ENCODE results near the gene ZFYVE21. TPM values are rescaled to one million over a fixed set of nuclear protein-coding genes. Genes with fewer than 3 reads are reported as not detected.

ZFYVE21 gene
- total RNA-seq, 6 experiments from 2014 or later, result 20.9 to 35.2 (median 27.6) TPM

- no peak for DNase-seq
- no peak for TF ChIP-seq POLR2A (IDR thresholded peaks at IDR 0.05)
- TF ChIP-seq, protein P1, sequence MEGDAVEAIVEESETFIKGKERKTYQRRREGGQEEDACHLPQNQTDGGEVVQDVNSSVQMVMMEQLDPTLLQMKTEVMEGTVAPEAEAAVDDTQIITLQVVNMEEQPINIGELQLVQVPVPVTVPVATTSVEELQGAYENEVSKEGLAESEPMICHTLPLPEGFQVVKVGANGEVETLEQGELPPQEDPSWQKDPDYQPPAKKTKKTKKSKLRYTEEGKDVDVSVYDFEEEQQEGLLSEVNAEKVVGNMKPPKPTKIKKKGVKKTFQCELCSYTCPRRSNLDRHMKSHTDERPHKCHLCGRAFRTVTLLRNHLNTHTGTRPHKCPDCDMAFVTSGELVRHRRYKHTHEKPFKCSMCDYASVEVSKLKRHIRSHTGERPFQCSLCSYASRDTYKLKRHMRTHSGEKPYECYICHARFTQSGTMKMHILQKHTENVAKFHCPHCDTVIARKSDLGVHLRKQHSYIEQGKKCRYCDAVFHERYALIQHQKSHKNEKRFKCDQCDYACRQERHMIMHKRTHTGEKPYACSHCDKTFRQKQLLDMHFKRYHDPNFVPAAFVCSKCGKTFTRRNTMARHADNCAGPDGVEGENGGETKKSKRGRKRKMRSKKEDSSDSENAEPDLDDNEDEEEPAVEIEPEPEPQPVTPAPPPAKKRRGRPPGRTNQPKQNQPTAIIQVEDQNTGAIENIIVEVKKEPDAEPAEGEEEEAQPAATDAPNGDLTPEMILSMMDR (IDR thresholded peaks at IDR 0.05), result no peak
- WGBS (ENCODE audit: insufficient coverage, low coverage, low lambda C conversion rate, missing lambda C conversion rate), result 92% methylated on average over 8 of the region's 9 CpGs
- Histone ChIP-seq H3K4me3 (no peak overlapping the region), H3K36me3 (peaks cover 0 to 13% (median 3%) of the 10 kb centered on the region in 4 donors), H3K27me3 (no peaks in the 10 kb centered on the region), H3K4me1 (no peaks in the 10 kb centered on the region), H3K27ac (no peak overlapping the region), H3K9me3 (no peaks in the 10 kb centered on the region)
- ATAC-seq, result no peak
- intact Hi-C loops (cut with DNase I), result no loop called here
Observed at GRCh38 chr14:103753774-103754173, 38.2 kb downstream of the ZFYVE21 start.

DNA sequence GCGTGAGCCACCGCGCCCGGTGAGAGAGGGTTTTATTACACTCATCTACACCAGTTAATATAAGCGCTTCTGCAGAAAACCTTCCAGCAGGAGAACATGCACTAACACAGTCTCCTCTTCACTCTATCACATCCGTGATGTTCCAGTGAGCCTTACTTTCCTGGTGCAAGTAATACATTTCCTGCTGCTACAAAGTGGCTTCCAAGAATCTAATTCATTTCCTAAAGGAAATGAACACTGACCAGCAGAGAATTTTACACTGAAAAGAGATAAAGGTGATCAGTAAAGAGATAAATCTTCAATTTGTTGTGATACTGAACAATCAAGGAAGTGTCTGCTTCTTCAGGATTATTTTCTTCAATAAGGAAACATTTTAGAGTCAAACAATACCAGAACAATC lies 39.5 kb downstream of the ZFYVE21 start:
- ATAC-seq (no peak), DNase-seq (no peak)
- Histone ChIP-seq H3K4me3 (no peak overlapping the region), H3K9me3 (no peaks in the 10 kb centered on the region), H3K27me3 (no peaks in the 10 kb centered on the region), H3K36me3 (peaks cover 0 to 5% (median 0%) of the 10 kb centered on the region in 4 donors), H3K27ac (no peak overlapping the region), H3K4me1 (no peaks in the 10 kb centered on the region)
- WGBS (ENCODE audit: insufficient coverage, low coverage, low lambda C conversion rate, missing lambda C conversion rate), result 89% methylated on average over 6 of the region's 6 CpGs
- intact Hi-C loops (cut with DNase I), result no loop called here
- TF ChIP-seq, protein P1 (IDR thresholded peaks at IDR 0.05), result no peak
- TF ChIP-seq POLR2A (IDR thresholded peaks at IDR 0.05), result no peak

- no peaks in the 10 kb centered on the region for H3K27me3 ChIP-seq
- DNase-seq (no peak), ATAC-seq (no peak)
- intact Hi-C loops (cut with DNase I), result no loop called here
- H3K36me3 ChIP-seq, result peaks cover 0 to 2% (median 0%) of the 10 kb centered on the region in 4 donors
- TF ChIP-seq POLR2A (IDR thresholded peaks at IDR 0.05), result no peak
- TF ChIP-seq, protein P1 (IDR thresholded peaks at IDR 0.05), result no peak
- no peaks in the 10 kb centered on the region for H3K4me1 ChIP-seq
- 90% methylated on average over 8 of the region's 8 CpGs for WGBS (ENCODE audit: insufficient coverage, low coverage, low lambda C conversion rate, missing lambda C conversion rate)
- H3K4me3 ChIP-seq, result no peak overlapping the region
- no peaks in the 10 kb centered on the region for H3K9me3 ChIP-seq
- no peak overlapping the region for H3K27ac ChIP-seq
Observed at GRCh38 chr14:103758059-103758776, 42.6 kb downstream of the ZFYVE21 start.

DNA sequence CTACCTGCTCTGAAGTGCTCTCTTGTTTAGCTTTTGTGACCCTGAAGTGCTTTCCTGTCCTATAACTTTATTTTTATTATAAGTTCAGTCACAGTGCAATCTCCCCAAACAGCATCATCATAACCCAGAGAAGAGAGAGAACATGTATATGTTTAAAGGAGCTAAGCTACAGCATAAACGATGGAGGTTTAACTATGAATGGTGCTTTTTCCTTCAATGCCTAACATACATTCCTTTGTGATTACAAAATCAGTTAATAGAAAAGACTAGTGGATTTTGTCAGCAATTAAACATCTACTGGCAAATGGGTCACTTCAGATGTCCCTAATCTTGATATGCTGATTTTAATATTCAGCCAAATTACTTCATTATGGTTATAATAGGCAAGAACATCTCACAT lies 46.4 kb downstream of the ZFYVE21 start:
- ATAC-seq, result no peak
- Histone ChIP-seq H3K27ac (no peak overlapping the region), H3K4me1 (no peaks in the 10 kb centered on the region), H3K4me3 (no peak overlapping the region), H3K9me3 (no peaks in the 10 kb centered on the region), H3K27me3 (no peaks in the 10 kb centered on the region), H3K36me3 (no peaks in the 10 kb centered on the region)
- no peak for TF ChIP-seq POLR2A (IDR thresholded peaks at IDR 0.05)
- TF ChIP-seq, protein P1 (IDR thresholded peaks at IDR 0.05), result no peak
- 58% methylated on average over 1 of the region's 1 CpG for WGBS (ENCODE audit: insufficient coverage, low coverage, low lambda C conversion rate, missing lambda C conversion rate)
- intact Hi-C loops (cut with DNase I), result no loop called here
- DNase-seq, result no peak
